ENCODE data around the gene DUSP22. TPM values are rescaled to one million over a fixed set of nuclear protein-coding genes. Genes with fewer than 3 reads are reported as not detected.

Gene DUSP22
- total RNA-seq, 1 donor from 2014 or later, result 34.9 TPM

DNA sequence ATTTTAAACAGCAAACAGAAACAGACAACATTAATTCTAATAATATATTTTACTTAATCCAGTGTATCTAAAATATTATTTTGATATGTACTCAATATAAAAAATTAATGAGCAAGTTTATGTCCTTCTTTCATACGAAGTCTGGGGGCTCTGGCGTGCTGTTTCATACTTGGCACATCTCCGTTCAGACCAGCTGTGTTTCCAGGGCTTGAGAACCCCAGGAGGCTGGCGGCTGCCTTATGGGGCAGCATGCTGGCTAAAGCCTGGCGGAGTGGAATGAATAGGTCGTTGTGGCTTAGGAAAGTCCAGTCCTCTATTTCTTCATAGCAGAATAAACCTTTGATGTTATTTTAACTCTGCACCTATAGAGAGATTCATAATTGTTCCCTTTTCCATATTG is 43.3 kb downstream of the DUSP22 start:
- Mint-ChIP-seq H3K4me3 (ENCODE audit: unreplicated experiment) (no peak overlapping the region), H3K4me1 (ENCODE audit: low read depth, unreplicated experiment) (peaks cover 11% of the 10 kb centered on the region), H3K9me3 (ENCODE audit: unreplicated experiment) (peaks cover under 1% of the 10 kb centered on the region), H3K36me3 (ENCODE audit: low read depth, unreplicated experiment) (no peaks in the 10 kb centered on the region), H3K27me3 (ENCODE audit: low read depth, unreplicated experiment) (no peaks in the 10 kb centered on the region), H3K27ac (ENCODE audit: unreplicated experiment) (no peak overlapping the region)
- no peak overlapping the region for H3K27ac ChIP-seq (ENCODE audit: low read depth, low read length)
- no peaks in the 10 kb centered on the region for H3K27me3 ChIP-seq (ENCODE audit: insufficient read depth, low read length)
- no peaks in the 10 kb centered on the region for H3K4me1 ChIP-seq (ENCODE audit: insufficient read depth, low read length)
- H3K4me2 ChIP-seq (ENCODE audit: low read length), result no peak overlapping the region
- no peaks in the 10 kb centered on the region for H3K36me3 ChIP-seq (ENCODE audit: insufficient read depth, low read length)
- DNase-seq (ENCODE audit: low read depth), result no peak
- no peak for FAIRE-seq
- H3K9ac ChIP-seq (ENCODE audit: low read length), result no peak overlapping the region
- no peak overlapping the region for H3K4me3 ChIP-seq (ENCODE audit: insufficient read depth, low read depth, low read length)
- no peaks in the 10 kb centered on the region for H3K79me2 ChIP-seq (ENCODE audit: insufficient read depth, low read length)
- no peaks in the 10 kb centered on the region for H3K9me3 ChIP-seq (ENCODE audit: insufficient read depth, low read depth, low read length)
- peaks cover 13% of the 10 kb centered on the region for H4K20me1 ChIP-seq (ENCODE audit: insufficient read depth, low read length)
- TF ChIP-seq EZH2 (IDR thresholded peaks at IDR 0.05; ENCODE audit: insufficient read depth, low read length) (no peak), CTCF (IDR thresholded peaks at IDR 0.05; ENCODE audit: insufficient read depth, low read depth, low read length) (no peak)
- H2AFZ ChIP-seq (ENCODE audit: low read depth, low read length), result no peak overlapping the region

DNA sequence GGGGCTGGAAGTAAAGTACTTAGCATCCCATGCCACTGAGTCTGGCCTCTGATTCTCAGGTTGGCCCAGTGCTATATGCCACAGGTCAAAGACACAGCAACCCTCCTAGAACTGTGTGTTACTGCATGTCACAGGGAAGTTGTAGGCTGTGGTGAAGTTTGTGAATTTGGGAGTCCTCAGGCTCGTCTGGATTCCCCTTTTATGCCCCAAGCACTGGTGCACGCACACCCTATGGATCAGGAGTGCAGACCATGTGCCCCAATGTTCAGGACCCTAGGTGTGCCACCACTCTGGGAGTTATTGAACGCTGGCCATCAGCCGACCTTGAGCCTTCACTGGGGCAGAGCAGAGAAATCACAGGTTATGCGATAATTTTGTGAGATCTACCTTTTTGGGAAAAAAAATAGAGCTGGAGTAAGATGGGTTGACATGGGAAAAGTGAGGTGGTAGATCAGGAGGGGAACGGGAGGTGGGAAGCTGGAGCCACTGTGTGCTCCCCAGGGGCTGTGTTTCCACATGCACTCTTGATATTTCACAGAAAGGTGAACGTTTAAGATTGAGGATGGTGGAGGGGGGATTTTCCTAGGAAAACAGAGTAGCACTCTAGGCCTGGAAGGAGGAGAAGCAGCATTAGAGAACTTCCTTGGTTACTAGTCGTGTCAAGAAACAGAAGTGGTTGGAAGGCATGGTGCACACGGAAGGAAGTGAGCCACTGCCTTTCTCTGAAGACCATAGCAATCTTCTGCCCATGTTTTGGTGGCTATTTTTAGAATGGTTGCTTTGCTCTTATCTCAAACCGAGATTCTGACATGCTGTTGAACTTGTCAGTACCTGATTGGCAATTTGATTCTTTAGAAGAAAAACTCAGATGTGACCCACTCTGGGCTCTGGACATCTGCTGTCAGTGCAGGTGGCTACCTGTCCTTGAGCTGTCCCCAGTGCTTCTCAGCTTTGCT is 44.1 kb downstream of the DUSP22 start:
- Mint-ChIP-seq H3K36me3 (ENCODE audit: low read depth, unreplicated experiment) (peaks cover under 1% of the 10 kb centered on the region), H3K4me3 (ENCODE audit: unreplicated experiment) (no peak overlapping the region), H3K27ac (ENCODE audit: unreplicated experiment) (no peak overlapping the region), H3K9me3 (ENCODE audit: unreplicated experiment) (peaks cover 3% of the 10 kb centered on the region), H3K4me1 (ENCODE audit: low read depth, unreplicated experiment) (peaks cover 11% of the 10 kb centered on the region), H3K27me3 (ENCODE audit: low read depth, unreplicated experiment) (no peaks in the 10 kb centered on the region)
- H3K27ac ChIP-seq (ENCODE audit: low read depth, low read length), result no peak overlapping the region
- H3K9ac ChIP-seq (ENCODE audit: low read length), result no peak overlapping the region
- TF ChIP-seq EZH2 (IDR thresholded peaks at IDR 0.05; ENCODE audit: insufficient read depth, low read length) (no peak), CTCF (IDR thresholded peaks at IDR 0.05; ENCODE audit: insufficient read depth, low read depth, low read length) (no peak)
- FAIRE-seq (no peak), DNase-seq (ENCODE audit: low read depth) (no peak)
- H3K27me3 ChIP-seq (ENCODE audit: insufficient read depth, low read length), result no peaks in the 10 kb centered on the region
- H3K9me3 ChIP-seq (ENCODE audit: insufficient read depth, low read depth, low read length), result no peaks in the 10 kb centered on the region
- no peak overlapping the region for H3K4me3 ChIP-seq (ENCODE audit: insufficient read depth, low read depth, low read length)
- H4K20me1 ChIP-seq (ENCODE audit: insufficient read depth, low read length), result peaks cover 13% of the 10 kb centered on the region
- H3K36me3 ChIP-seq (ENCODE audit: insufficient read depth, low read length), result no peaks in the 10 kb centered on the region
- H3K79me2 ChIP-seq (ENCODE audit: insufficient read depth, low read length), result no peaks in the 10 kb centered on the region
- no peaks in the 10 kb centered on the region for H3K4me1 ChIP-seq (ENCODE audit: insufficient read depth, low read length)
- H2AFZ ChIP-seq (ENCODE audit: low read depth, low read length), result no peak overlapping the region
- H3K4me2 ChIP-seq (ENCODE audit: low read length), result no peak overlapping the region
